Stimulated activated CD4-positive, alpha-beta T cell treated with anti-CD3 and anti-CD28 coated beads, Interleukin-4, amount 100 ng/mL, for 48 hours (primary cell): ENCODE results near the gene ALDH1A2.

Source experiments
- DNase-seq, 2 donors: peaks; one replicate each; pipeline ENCODE4 v3.0.0-alpha.2; 2020; ENCODE audit warnings: low read depth in 2 of 2

Gene ALDH1A2

DNA sequence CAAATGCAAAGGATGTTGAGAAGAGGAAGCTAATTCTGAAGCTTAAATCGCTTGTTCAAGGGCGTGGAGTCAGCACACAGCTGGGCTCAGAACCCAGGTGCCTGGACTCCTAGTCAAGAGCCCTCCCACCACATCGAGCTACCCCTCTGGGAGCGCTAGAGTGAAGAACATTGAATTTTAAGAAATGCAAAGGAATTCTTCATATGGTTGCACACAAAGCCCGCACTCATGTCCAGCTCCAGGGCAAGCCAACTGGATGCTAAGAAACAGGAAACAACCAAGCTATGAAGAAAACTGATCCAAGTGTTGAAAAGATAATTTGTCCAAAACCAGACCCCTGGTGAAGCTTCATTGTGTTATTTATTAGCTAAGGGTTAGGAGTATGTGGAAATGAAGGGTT is 122.3 kb downstream of the ALDH1A2 start:
- no peak for DNase-seq

DNA sequence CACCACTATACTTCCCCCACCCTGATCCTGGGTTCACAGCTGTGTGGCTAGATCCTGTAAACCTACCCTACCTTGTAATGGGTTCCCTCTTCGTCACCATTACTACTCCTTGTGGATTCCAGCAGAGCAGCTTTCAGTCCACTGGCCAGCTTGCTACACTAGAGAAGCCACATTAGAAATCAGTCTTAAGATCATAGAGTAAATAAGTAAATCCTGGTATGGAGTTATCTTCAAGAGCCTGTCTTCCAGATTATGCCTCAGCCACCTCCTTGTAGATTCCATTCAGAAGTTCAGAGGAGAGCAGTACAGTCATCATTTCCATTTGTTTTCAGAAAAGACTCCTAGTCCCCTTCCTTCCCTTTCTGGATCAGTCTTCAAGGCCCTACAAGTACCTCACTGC is 123.7 kb downstream of the ALDH1A2 start:
- no peak for DNase-seq

DNA sequence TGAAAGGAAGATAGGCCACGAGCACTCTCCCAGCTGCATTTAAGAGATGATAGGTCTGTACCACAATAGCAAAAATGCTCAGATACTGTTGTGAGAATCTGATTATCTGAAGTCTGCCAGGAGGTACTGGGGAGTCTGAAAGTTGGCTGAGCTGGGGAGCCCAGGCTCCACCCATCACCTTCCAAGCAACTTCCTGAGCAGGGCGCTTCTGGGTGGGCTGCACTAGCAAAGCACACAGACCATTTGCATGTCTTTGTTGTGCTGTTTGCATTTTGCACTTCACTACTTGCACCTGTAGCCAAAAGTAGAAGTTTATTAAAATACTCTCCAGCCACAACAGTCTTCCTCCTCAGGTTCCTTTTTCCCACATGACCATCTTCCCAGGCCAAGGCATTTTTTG is 133.2 kb downstream of the ALDH1A2 start:
- DNase-seq: no peak

DNA sequence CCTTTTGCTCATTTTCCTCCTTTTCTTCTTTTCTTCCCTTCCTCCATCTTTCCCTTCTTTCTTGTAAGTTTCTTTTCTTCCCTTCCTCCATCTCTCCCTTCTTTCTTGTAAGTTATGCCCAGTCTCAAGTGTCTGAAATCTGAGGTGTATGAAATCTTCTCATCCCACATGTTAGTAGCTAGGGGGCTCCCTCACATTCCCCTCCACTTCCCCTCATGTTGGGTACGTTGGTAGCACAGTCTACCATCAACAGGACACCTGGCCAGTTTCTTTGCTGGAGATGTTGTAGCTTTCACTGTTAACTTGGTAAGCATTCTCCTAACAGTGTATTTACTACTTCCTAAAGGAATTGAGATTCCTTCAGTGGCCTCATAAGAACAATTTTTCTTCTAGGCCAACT is 133.9 kb downstream of the ALDH1A2 start:
- DNase-seq: no peak

DNA sequence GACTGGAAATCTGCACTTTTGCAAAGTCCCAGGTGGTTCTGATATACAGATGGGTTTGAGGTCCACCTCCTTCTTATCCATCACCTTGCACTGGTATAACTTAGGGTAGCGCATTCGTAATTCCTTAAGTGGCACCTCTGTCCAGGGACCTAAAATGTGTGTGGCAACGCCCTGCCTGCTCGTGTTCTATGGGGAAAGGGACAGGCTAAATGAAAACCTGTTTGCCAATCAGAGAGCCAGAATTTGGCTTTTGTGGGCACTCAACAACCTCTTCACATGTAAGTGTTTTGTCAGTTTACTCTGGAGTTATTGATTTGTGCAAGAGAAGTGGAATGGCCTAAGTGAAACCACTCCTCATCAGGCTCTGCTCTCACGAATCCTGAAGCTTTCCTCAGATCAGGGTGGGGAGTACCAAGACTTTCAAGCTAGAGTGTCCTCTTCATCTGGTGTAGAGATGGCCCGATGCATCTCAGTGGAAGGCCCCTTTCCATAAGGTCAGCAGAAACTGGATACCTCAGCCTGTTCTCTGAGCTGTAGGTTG is 138.3 kb downstream of the ALDH1A2 start:
- no peak for DNase-seq

DNA sequence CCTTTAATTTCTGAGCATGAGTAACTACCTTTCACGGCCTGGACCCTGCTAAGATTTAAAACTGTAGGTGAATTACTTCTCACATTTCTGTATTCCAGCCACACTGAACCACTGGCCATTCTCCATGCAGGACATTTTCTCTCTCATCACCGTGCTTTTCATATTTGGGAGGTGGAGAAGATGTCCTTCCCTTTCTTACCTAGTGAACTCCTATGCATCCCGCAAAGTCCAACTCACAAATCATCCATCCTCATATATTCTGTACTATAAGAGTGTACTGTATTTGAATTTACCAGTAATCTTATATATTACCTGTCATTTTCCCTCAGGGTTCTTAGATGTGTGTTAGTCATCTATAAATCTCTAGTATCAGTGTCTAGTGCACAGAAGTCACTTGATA is 139.9 kb downstream of the ALDH1A2 start:
- DNase-seq: no peak

DNA sequence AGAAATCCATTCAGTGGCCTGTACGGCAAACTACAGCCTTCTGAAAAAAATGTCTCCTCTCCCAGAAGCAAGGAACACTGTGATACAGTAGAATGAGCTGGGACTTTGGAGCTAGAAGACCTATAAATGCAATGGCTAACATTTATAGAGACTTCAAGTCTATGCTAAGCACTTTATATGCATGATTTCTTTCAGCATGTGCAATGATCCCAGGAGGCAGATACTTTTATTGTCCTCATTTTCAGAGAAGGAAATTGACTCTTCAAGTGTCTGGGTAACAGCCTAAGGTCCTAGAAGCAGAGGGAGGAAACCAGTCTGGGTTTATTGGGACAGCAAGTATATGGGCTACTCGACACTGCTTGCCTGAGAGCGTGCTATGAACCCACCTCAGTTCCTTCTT is 140.9 kb downstream of the ALDH1A2 start:
- DNase-seq: no peak

DNA sequence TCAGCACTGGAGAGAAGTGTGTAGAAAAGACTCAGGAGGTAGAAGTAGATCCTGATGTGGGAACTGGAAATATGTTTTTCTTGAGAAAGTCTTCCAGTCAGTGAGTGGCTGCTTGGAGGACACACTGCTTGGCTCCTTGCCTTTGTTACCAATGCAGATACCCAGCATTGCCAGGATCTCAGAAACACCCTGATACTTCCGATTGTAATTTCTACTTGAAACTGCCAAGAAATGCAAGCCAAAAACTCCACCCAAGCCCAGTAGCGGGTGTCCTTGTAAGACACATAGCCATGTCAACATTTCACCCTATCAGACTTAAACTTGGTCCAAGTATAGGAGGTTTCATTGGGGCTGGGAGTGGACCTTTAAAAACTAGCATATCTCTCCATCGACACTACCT is 141.8 kb downstream of the ALDH1A2 start:
- no peak for DNase-seq

DNA sequence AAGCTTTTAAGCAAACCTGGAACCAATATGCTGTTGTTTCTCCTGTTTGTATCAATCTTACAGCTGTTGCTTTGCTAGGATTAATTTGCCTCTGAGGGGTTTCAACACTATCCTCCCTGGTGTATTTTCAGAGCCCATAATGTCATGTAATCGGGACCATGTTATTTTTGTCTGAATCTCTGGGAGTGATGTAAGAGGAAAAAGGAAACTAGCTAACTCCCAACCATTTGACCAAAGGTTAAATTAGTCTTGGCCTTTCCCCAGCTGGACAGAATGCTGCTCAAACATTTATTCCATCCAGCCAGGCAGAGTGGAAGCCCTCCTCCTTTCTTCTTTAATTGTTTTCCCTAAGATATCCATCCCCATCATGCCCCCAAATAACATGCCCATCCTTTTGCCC is 142.2 kb downstream of the ALDH1A2 start:
- DNase-seq: no peak

DNA sequence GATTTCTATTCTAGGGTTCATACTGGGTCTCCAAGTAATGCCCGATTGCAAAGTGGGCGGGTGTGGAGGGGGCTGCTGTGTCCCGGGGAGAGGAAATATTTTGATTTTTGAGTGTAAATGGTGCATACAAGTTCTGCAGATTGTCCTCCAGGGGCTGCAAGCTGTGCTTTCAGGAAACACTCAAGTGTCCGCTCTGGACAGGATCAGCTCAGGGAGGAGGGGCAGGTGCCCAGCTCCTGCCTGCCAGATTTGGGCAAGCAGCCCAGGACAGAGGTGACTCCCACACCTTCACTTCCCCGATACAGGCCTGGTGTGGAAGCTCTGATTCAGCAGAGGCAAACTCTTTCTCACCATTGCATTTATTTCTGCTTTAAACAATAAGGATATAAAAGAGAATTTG is 142.7 kb downstream of the ALDH1A2 start:
- no peak for DNase-seq

DNA sequence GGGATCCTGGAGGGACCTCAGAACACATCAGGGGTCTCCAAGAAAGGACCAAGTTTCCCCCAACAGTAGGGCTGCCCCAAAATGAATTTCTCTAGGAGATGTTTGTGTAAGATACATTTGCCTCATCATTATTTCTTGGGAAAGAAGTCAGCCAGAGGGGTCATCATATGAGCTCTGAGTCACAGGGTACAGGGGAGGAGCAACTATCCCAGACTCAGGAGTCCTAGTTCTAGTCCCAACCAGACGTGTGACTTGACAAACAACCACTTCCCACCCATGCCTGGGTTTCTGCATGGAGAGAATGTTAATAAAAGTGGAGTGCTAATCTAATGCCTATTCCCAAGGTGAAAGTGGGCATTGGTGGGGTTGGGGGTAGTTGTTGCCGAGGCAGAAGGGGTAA is 144.1 kb downstream of the ALDH1A2 start:
- no peak for DNase-seq

DNA sequence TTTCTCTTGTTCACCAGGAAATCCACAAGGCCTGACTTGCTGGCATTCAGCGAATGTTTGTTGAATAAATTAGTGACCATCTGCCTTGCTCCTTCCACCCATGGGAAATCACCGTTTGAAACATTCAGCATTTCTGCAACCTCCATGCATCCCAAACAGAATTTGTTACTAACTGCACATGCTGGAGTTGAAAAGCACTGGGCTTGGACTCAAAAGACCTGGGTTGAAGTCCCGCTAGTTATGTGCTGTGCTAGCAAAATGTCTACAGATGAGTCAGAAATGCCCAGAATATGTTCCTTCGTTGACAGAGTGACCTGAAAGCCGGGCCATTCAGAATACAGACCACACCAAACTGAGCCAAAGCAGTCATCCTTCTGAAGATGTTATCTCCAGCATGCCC is 144.6 kb downstream of the ALDH1A2 start:
- DNase-seq: no peak

DNA sequence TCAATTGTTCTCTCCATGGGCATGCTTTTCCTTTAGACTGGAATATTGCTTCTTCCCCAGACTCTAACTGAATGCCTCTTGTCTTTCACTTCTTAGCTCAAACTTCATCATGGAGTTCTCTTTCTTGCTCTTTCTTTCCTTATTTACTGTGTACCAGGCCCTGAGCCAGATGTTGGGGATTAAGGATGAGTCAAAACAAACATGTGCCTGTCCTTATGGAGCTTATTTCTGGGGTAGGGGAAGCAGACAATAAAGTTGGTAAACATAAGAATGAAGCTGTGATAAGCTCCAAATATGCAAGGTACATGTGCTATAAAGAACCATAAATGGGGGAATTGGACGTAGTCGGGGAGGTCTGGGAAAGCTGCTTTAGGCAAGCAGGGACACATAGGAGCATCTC is 145.8 kb downstream of the ALDH1A2 start:
- no peak for DNase-seq

DNA sequence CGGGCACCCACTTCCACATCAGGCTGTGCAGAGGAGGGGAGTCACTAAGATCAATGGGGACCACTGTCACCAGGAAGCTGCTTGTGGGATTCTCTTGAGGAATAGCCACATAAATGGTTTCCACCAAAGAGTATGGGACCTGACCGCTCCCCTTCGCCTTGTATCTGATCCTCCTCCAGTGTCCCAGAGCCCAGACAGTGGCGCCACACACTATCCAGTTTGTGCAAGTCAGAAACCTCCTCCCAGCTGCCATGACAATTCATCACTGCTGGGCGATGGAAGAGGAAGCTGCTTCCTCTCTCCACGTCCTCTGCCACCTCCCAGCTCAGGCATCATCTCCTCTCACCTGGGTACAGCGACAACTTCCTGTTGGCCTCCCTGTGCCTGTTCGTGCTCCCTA is 147.5 kb downstream of the ALDH1A2 start:
- DNase-seq: no peak

DNA sequence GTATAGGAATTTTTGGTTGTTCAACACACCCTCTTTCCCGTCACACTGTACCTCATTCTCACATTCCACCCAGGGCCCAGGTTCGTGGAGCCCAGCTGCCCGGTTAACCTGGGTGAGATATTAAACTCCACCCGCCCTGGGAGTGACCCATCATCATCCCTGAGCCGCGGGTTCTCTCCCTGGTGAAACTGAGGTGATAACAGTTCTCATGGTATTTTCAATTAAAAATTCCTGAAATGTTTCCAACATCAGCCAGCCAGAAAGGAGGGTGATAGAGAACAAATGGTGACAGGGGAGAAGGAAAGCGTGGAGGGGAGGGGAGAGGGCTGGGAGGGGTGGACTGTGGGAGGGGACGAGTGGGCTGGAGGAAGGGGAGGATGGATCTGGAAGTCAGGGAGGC is 148.8 kb downstream of the ALDH1A2 start:
- no peak for DNase-seq

DNA sequence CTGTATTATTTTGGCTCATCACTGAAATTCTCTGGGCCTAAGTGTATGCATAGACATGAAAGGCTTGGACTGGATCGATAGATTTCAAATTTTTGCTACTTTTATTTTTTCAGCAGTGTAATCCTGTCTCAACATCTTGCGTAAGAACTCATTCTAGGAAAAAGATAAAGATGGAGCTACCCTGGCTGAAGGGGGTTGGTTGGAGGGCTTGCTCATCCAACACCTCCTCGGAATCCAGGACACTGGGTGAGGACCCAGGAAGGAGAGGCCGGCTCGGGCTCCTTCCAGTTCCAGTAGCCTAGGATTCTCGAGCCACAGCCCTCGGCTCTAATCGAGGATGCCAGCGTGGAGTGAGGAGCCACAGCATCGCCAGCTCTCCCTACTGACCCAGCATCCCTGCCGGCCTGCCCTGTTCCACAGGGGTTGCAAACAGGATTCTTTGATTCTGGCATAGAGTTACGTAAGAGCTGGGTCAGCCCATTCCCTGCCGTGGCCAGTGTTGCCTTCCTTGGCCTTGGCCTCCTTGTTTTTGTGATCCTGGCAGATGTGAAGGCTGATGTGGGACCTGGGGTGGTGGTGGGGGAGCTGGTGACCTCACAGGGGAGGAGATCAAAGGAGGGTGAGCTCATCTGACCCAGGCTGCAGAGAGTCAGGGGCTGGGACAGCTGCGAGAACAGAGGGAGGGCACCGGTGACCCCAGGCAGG is 149.5 kb downstream of the ALDH1A2 start:
- no peak for DNase-seq

DNA sequence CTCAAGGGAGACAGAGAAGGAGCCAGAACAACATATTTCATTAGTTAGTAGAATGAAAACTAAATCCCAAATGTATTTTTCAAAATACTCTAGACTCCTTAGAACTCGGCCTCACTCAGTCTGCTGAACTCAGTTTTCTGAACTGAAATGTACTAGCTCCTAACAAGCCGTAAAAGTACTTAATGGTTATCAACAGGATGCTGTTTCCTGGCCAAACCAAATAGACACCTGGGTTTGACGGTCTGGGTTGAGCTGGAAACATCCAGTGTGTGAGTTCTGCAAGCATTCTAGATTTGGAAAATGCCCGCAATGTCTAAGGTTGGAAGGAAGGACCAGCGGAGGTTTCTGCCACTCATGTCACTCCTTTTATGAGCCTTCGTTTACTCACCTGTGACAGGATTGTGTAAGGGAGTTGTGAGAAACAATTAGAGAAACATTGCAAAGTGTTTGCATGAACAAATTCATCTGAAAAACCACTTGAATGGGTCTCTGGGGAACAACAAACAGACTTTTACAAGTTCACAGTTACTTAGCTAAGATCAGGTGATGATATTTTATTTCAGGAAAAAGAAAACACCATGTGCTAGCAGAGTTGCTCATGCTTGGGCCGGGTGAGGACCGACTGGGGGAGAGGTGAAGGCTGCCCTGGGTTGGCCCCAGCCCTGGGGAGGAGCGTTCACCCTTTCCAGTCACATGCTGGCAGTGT is 151.0 kb downstream of the ALDH1A2 start:
- no peak for DNase-seq

DNA sequence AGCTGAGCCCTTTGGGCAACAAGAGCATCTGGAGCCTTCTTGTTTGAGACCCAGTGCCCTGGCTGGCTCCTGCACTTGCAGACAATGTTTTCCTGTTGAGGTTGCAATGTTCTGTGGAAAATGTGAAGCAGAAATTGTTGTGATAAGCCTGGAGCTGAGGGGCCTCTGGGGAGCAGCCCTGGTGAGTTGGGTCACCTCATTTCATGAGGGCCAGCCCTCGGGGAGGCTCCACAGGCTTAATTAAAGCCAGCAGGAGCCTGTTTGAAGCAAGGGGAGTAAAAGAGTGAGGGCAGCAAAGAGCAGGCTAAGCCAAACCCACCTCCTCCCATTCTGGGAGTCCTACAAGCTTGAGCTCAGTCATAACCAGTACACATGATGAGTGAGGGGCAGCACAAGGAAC is 154.3 kb downstream of the ALDH1A2 start:
- DNase-seq: no peak

DNA sequence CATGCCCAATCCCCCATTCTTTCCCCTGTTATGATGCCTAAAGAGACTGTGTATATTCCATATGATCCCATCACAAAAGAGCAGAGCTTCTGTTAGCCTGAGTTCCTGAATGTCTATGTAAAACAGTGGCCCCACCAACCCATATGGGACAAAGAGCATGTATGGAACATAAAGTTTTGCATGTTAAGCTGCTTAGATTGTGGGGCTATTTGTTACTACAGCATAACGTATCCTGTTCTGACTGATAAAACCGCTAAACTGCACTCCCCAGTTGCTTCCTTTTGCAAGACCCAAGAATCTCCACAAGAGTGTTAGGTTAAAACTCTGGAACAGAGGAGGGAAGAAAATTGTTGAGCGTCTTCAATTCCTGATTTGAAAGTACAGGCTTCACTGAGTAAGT is 154.8 kb downstream of the ALDH1A2 start:
- DNase-seq: no peak

DNA sequence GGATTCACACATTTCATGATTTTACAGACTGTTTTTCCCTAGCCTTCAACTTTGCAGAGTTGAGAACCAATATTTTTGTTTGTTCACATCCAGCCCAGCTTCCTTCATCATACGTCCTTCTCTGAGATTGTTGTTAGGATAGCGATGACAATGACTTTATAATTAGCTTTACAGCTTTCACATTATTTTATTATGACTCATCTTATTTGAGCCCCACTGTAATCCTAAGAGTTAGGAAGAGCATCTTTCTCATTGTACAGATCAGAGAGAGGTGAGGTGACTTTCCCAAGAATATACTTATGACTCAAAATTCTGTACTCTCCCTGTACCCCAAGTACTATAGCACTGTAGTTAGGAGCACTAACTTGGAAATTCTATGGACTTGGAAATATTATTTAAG is 156.1 kb downstream of the ALDH1A2 start:
- DNase-seq: no peak

DNA sequence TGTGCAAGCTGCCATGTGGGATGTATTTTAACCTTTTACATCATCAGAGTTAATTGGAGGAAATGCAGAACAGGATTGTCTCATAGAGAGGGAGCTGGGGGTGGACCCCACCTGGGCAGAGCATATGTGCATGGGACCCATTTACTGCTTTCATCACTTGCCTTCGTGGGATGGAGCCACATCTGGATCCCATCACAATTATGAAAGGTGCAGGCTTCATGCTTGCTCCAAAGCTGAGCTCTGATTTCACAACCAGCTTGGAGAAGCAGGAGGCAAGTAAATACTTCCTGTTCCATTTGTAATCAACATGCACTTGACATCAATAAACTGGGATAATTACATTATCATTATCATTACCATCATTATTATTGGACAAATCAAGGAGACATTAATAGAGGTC is 161.9 kb downstream of the ALDH1A2 start:
- no peak for DNase-seq
